ENCODE results near the gene GARRE1. TPM values are rescaled to one million over a fixed set of nuclear protein-coding genes. Genes with fewer than 3 reads are reported as not detected.
"Not testable (repeated sequence)": the region's sequence is repeated elsewhere in the genome, so short reads cannot be mapped to it uniquely, and the experiment has no call there.

GARRE1 gene
- total RNA-seq, 1 experiment from 2014 or later, result 22.1 TPM

DNA sequence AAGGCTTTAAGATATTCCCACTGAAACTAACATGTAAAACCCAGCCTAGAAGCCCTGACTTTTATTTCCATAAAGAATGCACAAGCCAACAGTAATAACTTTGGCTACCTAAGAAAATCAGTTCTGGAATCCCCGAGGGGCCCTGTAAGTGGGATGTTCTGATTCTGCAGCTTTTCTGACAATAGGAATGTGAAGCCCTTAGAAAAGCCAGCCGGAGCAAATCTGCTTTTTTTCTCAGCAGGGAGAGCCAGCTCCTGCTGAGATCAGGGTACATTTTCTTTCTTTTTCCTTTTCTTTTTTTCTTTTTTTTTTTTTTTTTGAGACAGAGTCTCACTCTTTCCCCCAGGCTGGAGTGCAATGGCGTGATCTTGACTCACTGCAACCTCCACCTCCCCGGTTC lies 8.0 kb upstream of the GARRE1 start:
- Histone ChIP-seq H3K4me3 (ENCODE audit: low read length) (no peak overlapping the region), H3K36me3 (ENCODE audit: insufficient read depth, low read length) (no peaks in the 10 kb centered on the region), H2AFZ (ENCODE audit: low read length) (no peak overlapping the region), H4K20me1 (ENCODE audit: insufficient read depth, low read depth, low read length) (no peaks in the 10 kb centered on the region), H3K79me2 (ENCODE audit: low read length) (no peaks in the 10 kb centered on the region), H3K27ac (ENCODE audit: low read length) (no peak overlapping the region), H3K27me3 (ENCODE audit: low read length) (no peaks in the 10 kb centered on the region), H3K4me2 (ENCODE audit: low read depth, low read length, poor library complexity, severe bottlenecking) (no peak overlapping the region), H3K9ac (ENCODE audit: low read length) (no peak overlapping the region), H3K9me3 (ENCODE audit: low read length) (no peaks in the 10 kb centered on the region), H3K9me2 (replicated peaks; ENCODE audit: insufficient read depth, low read length) (no peaks in the 10 kb centered on the region), H3K4me1 (ENCODE audit: low read length) (peaks cover 23% of the 10 kb centered on the region)
- DNase-seq, result no peak

DNA sequence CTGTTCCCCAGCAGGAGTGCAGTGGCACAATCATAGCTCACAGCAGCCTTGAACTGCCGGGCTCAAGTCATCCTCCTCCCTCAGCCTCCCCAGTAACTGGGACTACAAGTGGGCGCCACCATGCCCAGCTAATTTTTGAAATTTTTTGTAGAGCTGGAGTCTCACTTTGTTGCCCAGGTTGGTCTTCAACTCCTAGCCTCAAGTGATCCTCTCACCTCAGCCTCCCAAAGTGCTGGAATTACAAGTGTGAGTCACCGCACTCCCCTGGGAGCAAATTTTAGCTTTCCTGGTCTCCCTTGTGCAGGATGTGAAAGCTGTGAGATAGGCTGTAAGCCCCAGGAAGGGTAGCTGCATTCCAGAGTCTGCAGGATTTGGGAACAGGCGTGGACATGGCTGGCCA lies 5.4 kb upstream of the GARRE1 start:
- H3K79me2 ChIP-seq (ENCODE audit: low read length), result 0 out of 2 replicates have a peak, but pooled peaks cover under 1% of the 10 kb centered on the region
- H2AFZ ChIP-seq (ENCODE audit: low read length), result no peak overlapping the region
- no peaks in the 10 kb centered on the region for H3K36me3 ChIP-seq (ENCODE audit: insufficient read depth, low read length)
- no peaks in the 10 kb centered on the region for H3K9me3 ChIP-seq (ENCODE audit: low read length)
- H3K4me2 ChIP-seq (ENCODE audit: low read depth, low read length, poor library complexity, severe bottlenecking), result no peak overlapping the region
- H3K27me3 ChIP-seq (ENCODE audit: low read length), result no peaks in the 10 kb centered on the region
- H4K20me1 ChIP-seq (ENCODE audit: insufficient read depth, low read depth, low read length), result no peaks in the 10 kb centered on the region
- no peaks in the 10 kb centered on the region for H3K9me2 ChIP-seq (replicated peaks; ENCODE audit: insufficient read depth, low read length)
- no peak for DNase-seq
- no peak overlapping the region for H3K27ac ChIP-seq (ENCODE audit: low read length)
- H3K9ac ChIP-seq (ENCODE audit: low read length), result no peak overlapping the region
- peaks cover 18% of the 10 kb centered on the region for H3K4me1 ChIP-seq (ENCODE audit: low read length)
- no peak overlapping the region for H3K4me3 ChIP-seq (ENCODE audit: low read length)

DNA sequence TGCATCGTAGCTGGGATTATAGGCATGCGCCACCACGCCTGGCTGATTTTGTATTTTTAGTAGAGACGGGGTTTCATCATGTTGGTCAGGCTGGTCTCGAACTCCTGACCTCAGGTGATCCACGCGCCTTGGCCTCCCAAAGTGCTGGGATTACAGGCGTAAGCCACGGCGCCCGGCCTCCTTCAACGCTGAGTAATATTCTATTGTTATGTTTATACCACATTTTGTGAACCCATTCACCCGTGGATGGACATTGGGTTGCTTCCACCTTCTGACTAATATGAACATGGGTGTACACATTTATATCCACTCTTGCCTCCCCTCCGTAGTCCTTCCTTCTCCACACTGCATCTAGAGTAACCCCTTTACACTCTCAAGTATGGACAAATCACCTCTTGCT lies 1.2 kb upstream of the GARRE1 start:
- Histone ChIP-seq H3K4me1 (ENCODE audit: low read length) (peaks cover 22% of the 10 kb centered on the region), H3K4me3 (ENCODE audit: low read length) (peak overlapping the region; percentile 92; the same call in 1 of the 2 replicates), H2AFZ (ENCODE audit: low read length) (peak overlapping the region; percentile 24; the same call in 1 of the 2 replicates), H3K79me2 (ENCODE audit: low read length) (peaks cover 38% of the 10 kb centered on the region), H3K4me2 (ENCODE audit: low read depth, low read length, poor library complexity, severe bottlenecking) (peak overlapping the region; percentile 92)
- DNase-seq; H3K9me2 ChIP-seq (replicated peaks; ENCODE audit: insufficient read depth, low read length); H4K20me1 ChIP-seq (ENCODE audit: insufficient read depth, low read depth, low read length); H3K36me3 ChIP-seq (ENCODE audit: insufficient read depth, low read length); H3K9ac ChIP-seq (ENCODE audit: low read length); H3K27me3 ChIP-seq (ENCODE audit: low read length); H3K9me3 ChIP-seq (ENCODE audit: low read length); H3K27ac ChIP-seq (ENCODE audit: low read length): not testable (repeated sequence)

DNA sequence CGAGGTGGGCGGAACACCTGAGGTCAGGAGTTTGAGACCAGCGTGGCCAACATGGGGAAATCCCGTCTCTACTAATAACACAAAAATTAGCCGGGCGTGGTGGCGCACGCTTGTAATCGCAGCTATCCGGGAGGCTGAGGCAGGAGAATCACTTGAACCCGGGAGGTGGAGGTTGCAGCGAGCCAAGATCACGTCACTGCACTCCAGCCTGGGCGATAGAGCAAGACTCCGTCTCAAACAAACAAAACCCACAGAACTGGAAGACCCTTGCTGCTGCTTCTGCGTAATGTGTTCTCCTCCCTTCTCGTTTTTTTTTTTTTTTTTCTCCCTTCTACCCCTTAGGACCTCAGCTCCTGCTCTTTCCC lies 691 bp upstream of the GARRE1 start:
- H3K9me2 ChIP-seq (replicated peaks; ENCODE audit: insufficient read depth, low read length); H4K20me1 ChIP-seq (ENCODE audit: insufficient read depth, low read depth, low read length); H3K36me3 ChIP-seq (ENCODE audit: insufficient read depth, low read length); H3K9me3 ChIP-seq (ENCODE audit: low read length); H3K27me3 ChIP-seq (ENCODE audit: low read length); H3K27ac ChIP-seq (ENCODE audit: low read length); DNase-seq: not testable (repeated sequence)
- Histone ChIP-seq H3K4me2 (ENCODE audit: low read depth, low read length, poor library complexity, severe bottlenecking) (peak overlapping the region; percentile 92), H3K4me1 (ENCODE audit: low read length) (peaks cover 22% of the 10 kb centered on the region), H3K79me2 (ENCODE audit: low read length) (peaks cover 42% of the 10 kb centered on the region), H2AFZ (ENCODE audit: low read length) (peak overlapping the region; percentile 24), H3K9ac (ENCODE audit: low read length) (peak overlapping the region; percentile 92), H3K4me3 (ENCODE audit: low read length) (peak overlapping the region; percentile 92)

DNA sequence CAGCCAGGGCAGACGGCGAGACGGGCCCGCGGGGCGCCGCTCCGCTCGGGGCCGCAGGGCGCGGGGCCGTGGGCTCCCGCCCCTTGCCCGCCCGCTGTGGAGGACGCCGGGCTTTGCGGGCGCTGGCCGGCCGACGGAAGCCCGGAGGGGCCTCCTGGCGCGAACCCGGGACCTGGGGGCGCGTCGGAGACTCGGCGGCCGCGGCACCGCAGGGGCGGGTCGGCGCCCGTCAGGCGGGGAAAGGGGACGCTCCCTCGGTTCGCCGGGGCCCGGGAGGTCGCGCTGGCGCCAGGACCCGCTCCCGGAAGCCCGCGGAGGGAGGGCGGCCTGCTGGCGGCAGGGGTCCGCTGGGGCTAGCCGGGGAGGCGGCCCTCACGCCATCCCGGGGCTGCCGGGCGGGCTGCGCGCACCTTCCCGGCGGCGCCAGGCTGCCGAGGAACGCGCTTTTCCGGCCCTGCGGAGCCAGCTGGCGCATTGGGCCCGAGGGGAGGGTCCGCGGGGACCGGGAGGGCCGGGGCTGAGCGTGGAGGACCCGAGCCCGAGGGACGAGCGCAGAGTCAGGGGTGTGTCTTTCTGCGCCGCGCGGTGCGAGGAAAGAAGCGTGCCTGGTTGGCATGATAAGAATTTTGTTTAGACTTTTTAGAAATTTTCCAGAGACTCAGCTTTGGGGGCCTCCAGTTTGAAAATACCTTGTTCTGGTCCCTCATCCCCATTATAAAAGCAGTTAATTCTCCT lies 511 bp downstream of the GARRE1 start:
- H3K9me3 ChIP-seq (ENCODE audit: low read length), result no peaks in the 10 kb centered on the region
- peak overlapping the region; percentile 91 for H3K9ac ChIP-seq (ENCODE audit: low read length)
- no peaks in the 10 kb centered on the region for H3K36me3 ChIP-seq (ENCODE audit: insufficient read depth, low read length)
- H3K27me3 ChIP-seq (ENCODE audit: low read length), result no peaks in the 10 kb centered on the region
- peak overlapping the region; percentile 84 for H2AFZ ChIP-seq (ENCODE audit: low read length)
- H3K4me1 ChIP-seq (ENCODE audit: low read length), result peaks cover 22% of the 10 kb centered on the region
- no peaks in the 10 kb centered on the region for H3K9me2 ChIP-seq (replicated peaks; ENCODE audit: insufficient read depth, low read length)
- H3K4me3 ChIP-seq (ENCODE audit: low read length), result peak overlapping the region; percentile 69
- H4K20me1 ChIP-seq (ENCODE audit: insufficient read depth, low read depth, low read length), result no peaks in the 10 kb centered on the region
- H3K79me2 ChIP-seq (ENCODE audit: low read length), result peaks cover 53% of the 10 kb centered on the region
- H3K4me2 ChIP-seq (ENCODE audit: low read depth, low read length, poor library complexity, severe bottlenecking), result peak overlapping the region; percentile 79
- peak; percentile 69 for DNase-seq
- peak overlapping the region; percentile 32 for H3K27ac ChIP-seq (ENCODE audit: low read length)

DNA sequence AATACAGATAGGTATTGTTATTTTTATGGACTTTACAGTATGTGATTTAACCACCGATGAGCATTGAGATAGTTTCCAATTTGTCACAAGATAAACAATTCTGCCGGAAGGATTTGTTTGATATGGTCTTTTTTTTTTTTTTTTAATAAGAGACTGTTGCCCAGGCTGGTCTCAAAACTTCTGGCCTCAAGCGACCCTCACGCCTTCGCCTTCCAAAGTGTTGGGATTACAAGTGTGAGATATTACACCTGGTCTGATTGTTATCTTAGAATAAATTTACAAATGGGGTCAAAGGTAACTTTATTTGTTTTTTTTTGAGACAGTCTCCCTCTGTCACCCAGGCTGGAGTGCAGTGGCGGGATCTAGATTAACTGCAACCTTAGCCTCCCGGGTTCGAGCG lies 1.2 kb downstream of the GARRE1 start:
- Histone ChIP-seq H3K9me3 (ENCODE audit: low read length) (no peaks in the 10 kb centered on the region), H3K4me2 (ENCODE audit: low read depth, low read length, poor library complexity, severe bottlenecking) (peak overlapping the region; percentile 79), H3K4me3 (ENCODE audit: low read length) (peak overlapping the region; percentile 69), H2AFZ (ENCODE audit: low read length) (no peak overlapping the region), H3K27ac (ENCODE audit: low read length) (peak overlapping the region; percentile 32; the same call in 1 of the 2 replicates), H3K79me2 (ENCODE audit: low read length) (peaks cover 58% of the 10 kb centered on the region), H4K20me1 (ENCODE audit: insufficient read depth, low read depth, low read length) (no peaks in the 10 kb centered on the region), H3K36me3 (ENCODE audit: insufficient read depth, low read length) (no peaks in the 10 kb centered on the region), H3K9ac (ENCODE audit: low read length) (peak overlapping the region; percentile 91), H3K27me3 (ENCODE audit: low read length) (no peaks in the 10 kb centered on the region), H3K9me2 (replicated peaks; ENCODE audit: insufficient read depth, low read length) (no peaks in the 10 kb centered on the region), H3K4me1 (ENCODE audit: low read length) (peaks cover 22% of the 10 kb centered on the region)
- DNase-seq, result no peak

DNA sequence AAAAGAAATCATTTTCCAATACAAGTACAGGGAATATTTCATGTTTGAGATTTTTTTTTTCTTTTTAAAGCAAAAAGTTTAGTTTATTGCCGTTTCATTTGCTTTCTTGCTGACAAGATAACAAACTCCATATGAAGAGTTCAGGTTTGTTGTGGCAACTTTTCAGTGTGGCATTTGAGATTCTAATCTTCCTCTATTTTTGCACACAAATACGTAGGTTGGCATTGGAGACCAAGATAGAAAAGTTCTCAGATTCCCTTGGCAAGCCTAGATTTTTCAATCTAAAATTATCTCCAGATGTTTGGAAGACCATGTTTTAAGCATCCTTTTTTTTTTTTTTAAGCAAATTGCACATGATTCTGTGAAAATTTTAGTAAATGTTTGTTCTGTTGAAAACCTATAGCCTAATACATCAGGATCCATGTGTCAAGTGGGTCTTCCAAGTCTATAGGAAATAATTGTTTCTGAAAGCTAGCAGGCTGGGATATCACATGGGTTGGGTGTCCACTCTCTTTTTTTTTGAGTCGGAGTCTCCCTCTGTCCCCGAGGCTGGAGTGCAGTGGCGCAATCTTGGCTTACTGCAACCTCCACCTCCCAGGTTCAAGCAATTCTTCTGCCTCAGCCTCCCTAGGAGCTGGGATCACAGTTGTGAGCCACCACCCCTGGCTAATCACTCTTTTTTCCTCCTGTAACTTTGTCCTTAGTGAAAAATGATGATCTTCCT lies 2.6 kb downstream of the GARRE1 start:
- Histone ChIP-seq H3K9me2 (replicated peaks; ENCODE audit: insufficient read depth, low read length) (no peaks in the 10 kb centered on the region), H3K4me1 (ENCODE audit: low read length) (peaks cover 22% of the 10 kb centered on the region), H4K20me1 (ENCODE audit: insufficient read depth, low read depth, low read length) (no peaks in the 10 kb centered on the region), H3K9me3 (ENCODE audit: low read length) (no peaks in the 10 kb centered on the region), H3K27me3 (ENCODE audit: low read length) (no peaks in the 10 kb centered on the region), H3K36me3 (ENCODE audit: insufficient read depth, low read length) (no peaks in the 10 kb centered on the region), H3K79me2 (ENCODE audit: low read length) (peaks cover 72% of the 10 kb centered on the region), H2AFZ (ENCODE audit: low read length) (no peak overlapping the region), H3K9ac (ENCODE audit: low read length) (no peak overlapping the region), H3K27ac (ENCODE audit: low read length) (no peak overlapping the region), H3K4me3 (ENCODE audit: low read length) (no peak overlapping the region), H3K4me2 (ENCODE audit: low read depth, low read length, poor library complexity, severe bottlenecking) (no peak overlapping the region)
- DNase-seq, result peak; percentile 40

DNA sequence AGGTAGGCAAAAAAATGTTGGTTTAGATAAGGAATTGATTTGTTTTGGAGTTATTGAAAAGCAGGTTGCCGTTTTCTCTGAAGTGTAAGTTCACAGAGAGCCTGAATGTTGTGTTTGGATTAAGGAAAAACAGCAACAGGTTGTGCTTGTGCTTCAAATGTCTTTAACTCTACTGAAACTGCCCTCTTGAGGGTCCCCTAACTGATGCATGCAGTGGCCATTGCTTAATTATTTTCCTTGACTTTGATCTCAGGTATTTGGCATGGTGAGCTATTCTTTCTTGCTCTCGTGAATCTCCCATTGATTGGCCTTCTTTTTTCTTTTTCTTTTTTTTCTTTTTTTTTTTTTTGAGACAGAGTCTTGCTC lies 3.2 kb downstream of the GARRE1 start:
- Histone ChIP-seq H3K27ac (ENCODE audit: low read length) (no peak overlapping the region), H3K4me1 (ENCODE audit: low read length) (peaks cover 25% of the 10 kb centered on the region), H3K27me3 (ENCODE audit: low read length) (no peaks in the 10 kb centered on the region), H3K9ac (ENCODE audit: low read length) (no peak overlapping the region), H4K20me1 (ENCODE audit: insufficient read depth, low read depth, low read length) (no peaks in the 10 kb centered on the region), H3K79me2 (ENCODE audit: low read length) (peaks cover 75% of the 10 kb centered on the region), H3K4me3 (ENCODE audit: low read length) (no peak overlapping the region), H3K9me2 (replicated peaks; ENCODE audit: insufficient read depth, low read length) (no peaks in the 10 kb centered on the region), H2AFZ (ENCODE audit: low read length) (no peak overlapping the region), H3K9me3 (ENCODE audit: low read length) (no peaks in the 10 kb centered on the region), H3K4me2 (ENCODE audit: low read depth, low read length, poor library complexity, severe bottlenecking) (no peak overlapping the region), H3K36me3 (ENCODE audit: insufficient read depth, low read length) (no peaks in the 10 kb centered on the region)
- no peak for DNase-seq
